Transverse colon (tissue), 3 donors: ENCODE results near the gene CILP2.

Experiments
- CTCF ChIP-seq, 5 experiments: fragments of 200-600 bp in 3 of 5; fragments of 450-650 bp in 2 of 5; sonication (generic) in 3 of 5; IDR thresholded peaks; 1 replicate in 2 of 5; 2 replicates in 3 of 5; pipeline ENCODE4 v1.5.1; 2016 to 2017; ENCODE audit warnings: antibody characterized with exemption in 5 of 5, inconsistent platforms in 3 of 5, mild to moderate bottlenecking in 2 of 5, moderate library complexity in 1 of 5
- POLR2A ChIP-seq: fragments of 450-650 bp; IDR thresholded peaks from one replicate; pipeline ENCODE4 v1.6.1; 2016; ENCODE audit warnings: antibody characterized with exemption, mild to moderate bottlenecking, moderate library complexity

DNA sequence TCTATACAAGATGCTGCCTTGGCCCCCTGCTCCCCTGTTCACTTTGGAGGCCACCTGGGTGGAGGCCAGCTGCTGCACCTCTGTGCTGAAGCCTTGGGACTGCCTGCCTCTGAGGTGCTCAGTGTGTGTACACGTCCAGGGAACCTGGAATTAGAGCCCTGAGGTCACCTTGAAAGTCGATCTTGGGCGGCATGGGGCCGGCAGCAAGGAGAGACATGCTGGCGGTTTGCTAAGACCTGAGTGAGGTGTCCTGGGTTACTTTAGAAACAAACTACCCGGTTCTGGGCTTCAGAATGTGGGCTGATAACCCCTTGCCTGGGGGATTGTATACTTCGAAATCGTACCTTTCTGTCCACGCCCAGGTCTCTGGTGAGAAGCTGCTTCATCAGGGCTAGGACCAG lies 48.3 kb upstream of the CILP2 start:
- no peak for TF ChIP-seq CTCF (IDR thresholded peaks at IDR 0.05)
- TF ChIP-seq POLR2A, result no peak
